OCI-LY7 (cell line): ENCODE measurements around the gene SPIRE2.

Source experiments
- CTCF ChIP-seq: fragments of 200-600 bp; sonication (generic); conservative IDR thresholded peaks from 2 replicates; pipeline ENCODE4 v1.5.1; 2014; ENCODE audit warnings: mild to moderate bottlenecking, antibody characterized with exemption, low read length, moderate library complexity, mixed read lengths
- EZH2phosphoT487 ChIP-seq: fragments of 200-600 bp; sonication (generic); IDR thresholded peaks from 2 replicates; pipeline ENCODE4 v1.6.1; 2018; ENCODE audit warnings: low read depth, borderline replicate concordance, mild to moderate bottlenecking, mixed run types, antibody characterized with exemption, low read length, moderate library complexity, mixed read lengths

GRCh38 chr16:89892055-89892630, 63.9 kb downstream of the SPIRE2 start:
- TF ChIP-seq CTCF: no peak
- TF ChIP-seq EZH2phosphoT487: no peak
